AG04450 (cell line): ENCODE data around the gene COL4A4. TPM values are rescaled to one million over a fixed set of nuclear protein-coding genes. Genes with fewer than 3 reads are reported as not detected.

ENCODE experiments used
- CTCF ChIA-PET: fragments of 300-600, 350-600 bp; formaldehyde crosslinking; extraction: SDS; loops from one replicate; lab custom pipeline; 2022; ENCODE audit warnings: antibody characterized with exemption, inconsistent platforms; lab: Charles Lee
- POLR2A ChIA-PET: fragments of 350-600 bp; formaldehyde crosslinking; extraction: SDS; loops from one replicate; lab custom pipeline; 2021; ENCODE audit warnings: antibody characterized with exemption, inconsistent platforms; lab: Yijun Ruan, JAX
- DNase-seq: peaks from one replicate; pipeline ENCODE4 v3.0.0-alpha.2; 2011; ENCODE audit warnings: low read depth, low spot score
- H3K27ac ChIP-seq: one replicate; pipeline ENCODE4 v1.5.1; 2012; ENCODE audit warnings: low read depth, low read length, control low read depth
- H3K27me3 ChIP-seq: one replicate; pipeline ENCODE4 v1.6.0; 2012; ENCODE audit warnings: low read length; ENCODE audit not compliant: control insufficient read depth, insufficient read depth
- H3K4me3 ChIP-seq: 2 replicates; pipeline ENCODE4 v1.5.1; 2011; ENCODE audit warnings: mild to moderate bottlenecking, low read depth, low read length, control low read depth
- H3K9me3 ChIP-seq: 2 replicates; pipeline ENCODE4 v1.5.1; 2012; ENCODE audit warnings: low read length; ENCODE audit not compliant: control insufficient read depth, insufficient read depth
- CTCF ChIP-seq: IDR thresholded peaks from 2 replicates; pipeline ENCODE4 v1.5.1; 2011; ENCODE audit warnings: low read depth, low read length, control low read depth, inconsistent platforms
- polyA plus RNA-seq: library from polyadenylated mRNA; depleted of rRNA; stranded (reverse); fragments of >200 nt; gene quantifications from 2 replicates; pipeline ENCODE4 v1.2.3, GENCODE V29; 2011; rRNA removed
- small RNA-seq: library from RNA; depleted of rRNA; stranded (forward); fragments of <200 nt; gene quantifications from one replicate; pipeline ENCODE3, GENCODE V24; 2012; ENCODE audit warnings: low read depth; ENCODE audit not compliant: insufficient read length

Gene COL4A4
- polyA plus RNA-seq, 1 experiment = 0.06 TPM

- TF ChIP-seq CTCF = no peak
- no peak for DNase-seq
- H3K27me3 ChIP-seq = no peaks in the 10 kb centered on the region
- H3K9me3 ChIP-seq = no peaks in the 10 kb centered on the region
- POLR2A ChIA-PET = no interaction called here
- H3K27ac ChIP-seq = no peak overlapping the region
- CTCF ChIA-PET = interaction anchor here (0.6 kb wide), 2 partner anchors 91 to 150 kb away, joined by 3 to 5 read pairs; no protein-coding TSS in a partner anchor
- H3K4me3 ChIP-seq = no peak overlapping the region
These were observed 210.8 kb downstream of the COL4A4 start for GRCh38 chr2:226953206-226953605.

Small RNA genes within 50 kb of the gene (small RNA-seq; reads per million reads assigned to genes)
- gene RF00554 = not detected

Other genes starting within 250 kb of the COL4A4 start
- gene COL4A3, start 419 bp upstream of the COL4A4 start, polyA plus RNA-seq = 0.07 TPM in 1 of 2 replicates, not detected in the other
- gene MFF, start 161.0 kb upstream of the COL4A4 start, polyA plus RNA-seq = 207 and 255 TPM in 2 replicates
- gene TM4SF20, start 215.1 kb upstream of the COL4A4 start, polyA plus RNA-seq = 0.82 and 1.1 TPM in 2 replicates
- gene SCYGR1, start 223.7 kb upstream of the COL4A4 start, polyA plus RNA-seq = not detected in 2 replicates